Measurements from ENCODE around the gene FAM13A.

FAM13A gene

GRCh38 chr4:88693792-88694191 is 363.2 kb downstream of the FAM13A start:
- TF ChIP-seq MAX (IDR thresholded peaks at IDR 0.05; ENCODE audit: low read depth, low read length): no peak
- no peak for TF ChIP-seq CTCF (IDR thresholded peaks at IDR 0.05; ENCODE audit: low read depth, low read length)
- TF ChIP-seq MYC (IDR thresholded peaks at IDR 0.05; ENCODE audit: low read depth, low read length): no peak
- no peak for TF ChIP-seq POLR2A (IDR thresholded peaks at IDR 0.05; ENCODE audit: extremely low read depth, insufficient read length)
- DNase-seq (ENCODE audit: low read depth): no peak
- H3K4me3 ChIP-seq (ENCODE audit: low read depth, low read length): no peak overlapping the region

- DNase-seq (ENCODE audit: low read depth): peak; percentile 26
- H3K4me3 ChIP-seq (ENCODE audit: low read depth, low read length): no peak overlapping the region
- TF ChIP-seq MYC (IDR thresholded peaks at IDR 0.05; ENCODE audit: low read depth, low read length): no peak
- no peak for TF ChIP-seq POLR2A (IDR thresholded peaks at IDR 0.05; ENCODE audit: extremely low read depth, insufficient read length)
- TF ChIP-seq MAX (IDR thresholded peaks at IDR 0.05; ENCODE audit: low read depth, low read length): no peak
Observed at GRCh38 chr4:88690355-88690754, 366.6 kb downstream of the FAM13A start.

GRCh38 chr4:88681209-88681608 is 375.8 kb downstream of the FAM13A start:
- no peak for TF ChIP-seq CTCF (IDR thresholded peaks at IDR 0.05; ENCODE audit: low read depth, low read length)
- no peak for TF ChIP-seq MYC (IDR thresholded peaks at IDR 0.05; ENCODE audit: low read depth, low read length)
- TF ChIP-seq POLR2A (IDR thresholded peaks at IDR 0.05; ENCODE audit: extremely low read depth, insufficient read length): no peak
- no peak for TF ChIP-seq MAX (IDR thresholded peaks at IDR 0.05; ENCODE audit: low read depth, low read length)
- no peak overlapping the region for H3K4me3 ChIP-seq (ENCODE audit: low read depth, low read length)
- DNase-seq (ENCODE audit: low read depth): no peak
